ENCODE measurements around the gene YES1.

GRCh38 chr18:678482-679182, 133.4 kb downstream of the YES1 start:
- no peak for TF ChIP-seq CTCF (IDR thresholded peaks at IDR 0.05; ENCODE audit: borderline replicate concordance, extremely low read depth, low read length, poor library complexity, severe bottlenecking)
- TF ChIP-seq EZH2 (IDR thresholded peaks at IDR 0.05; ENCODE audit: borderline replicate concordance, low read depth, low read length, severe bottlenecking): no peak

Measured in DND-41 (cell line).